CD4-positive, alpha-beta T cell treated with Interferon alpha-2 for 1 hour (primary cell): Measurements from ENCODE around the gene PPM1F.
"Not testable (repeated sequence)": the region's sequence is repeated elsewhere in the genome, so short reads cannot be mapped to it uniquely, and the experiment has no call there.

ENCODE experiments used
- DNase-seq, 2 donors: peaks; one replicate each; pipeline ENCODE4 v3.0.0-alpha.2; 2020 to 2022

Gene PPM1F

DNA sequence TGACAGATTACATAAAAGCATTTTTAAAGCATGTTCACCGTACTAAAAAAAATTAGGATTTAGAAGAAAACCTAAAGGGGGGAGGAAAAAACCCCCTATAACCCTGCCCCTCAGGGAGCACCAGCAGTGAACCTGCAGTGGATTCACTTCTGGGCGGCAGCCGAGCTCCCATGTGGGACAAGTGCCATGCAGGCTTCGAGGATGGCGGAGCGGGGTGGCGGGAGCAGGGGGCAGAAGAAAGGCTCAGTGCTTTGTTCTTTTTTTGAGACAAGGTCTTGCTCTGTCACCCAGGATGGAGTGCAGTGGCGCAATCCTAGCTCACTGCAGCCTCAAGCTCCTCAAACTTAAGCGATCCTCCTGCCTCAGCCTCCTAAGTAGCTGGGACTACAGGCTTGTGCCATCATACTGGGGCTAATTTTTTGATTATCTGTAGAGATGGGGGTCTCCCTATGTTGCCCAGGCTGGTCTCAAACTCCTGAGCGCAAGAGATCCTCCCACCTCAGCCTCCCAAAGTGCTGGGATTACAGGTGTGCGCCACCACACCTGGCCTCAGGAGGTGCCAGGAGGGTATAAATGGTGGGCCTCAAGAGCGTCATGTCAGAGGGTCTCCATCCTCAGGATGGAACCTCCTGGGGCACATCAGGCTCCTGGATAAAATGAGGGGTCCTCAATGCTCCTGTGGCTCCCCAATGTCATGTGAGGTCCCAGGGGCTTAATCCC is 34.0 kb downstream of the PPM1F start:
- no peak for DNase-seq

DNA sequence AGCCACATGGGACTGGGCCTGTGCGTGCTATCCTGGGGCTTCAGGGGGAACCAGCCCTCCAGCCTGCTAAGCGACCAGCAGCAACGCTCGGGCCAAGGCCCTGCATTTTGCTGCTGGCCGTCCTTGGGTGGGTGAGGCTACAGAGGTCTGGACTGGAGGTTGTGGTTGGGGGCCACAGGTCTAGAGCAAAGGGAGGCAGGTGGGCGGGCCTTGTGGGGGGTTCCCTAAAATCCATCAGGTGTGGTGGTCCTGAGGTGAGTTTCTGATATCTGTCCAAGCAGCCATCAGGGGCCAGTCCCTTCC is 34.7 kb downstream of the PPM1F start:
- DNase-seq: no peak

DNA sequence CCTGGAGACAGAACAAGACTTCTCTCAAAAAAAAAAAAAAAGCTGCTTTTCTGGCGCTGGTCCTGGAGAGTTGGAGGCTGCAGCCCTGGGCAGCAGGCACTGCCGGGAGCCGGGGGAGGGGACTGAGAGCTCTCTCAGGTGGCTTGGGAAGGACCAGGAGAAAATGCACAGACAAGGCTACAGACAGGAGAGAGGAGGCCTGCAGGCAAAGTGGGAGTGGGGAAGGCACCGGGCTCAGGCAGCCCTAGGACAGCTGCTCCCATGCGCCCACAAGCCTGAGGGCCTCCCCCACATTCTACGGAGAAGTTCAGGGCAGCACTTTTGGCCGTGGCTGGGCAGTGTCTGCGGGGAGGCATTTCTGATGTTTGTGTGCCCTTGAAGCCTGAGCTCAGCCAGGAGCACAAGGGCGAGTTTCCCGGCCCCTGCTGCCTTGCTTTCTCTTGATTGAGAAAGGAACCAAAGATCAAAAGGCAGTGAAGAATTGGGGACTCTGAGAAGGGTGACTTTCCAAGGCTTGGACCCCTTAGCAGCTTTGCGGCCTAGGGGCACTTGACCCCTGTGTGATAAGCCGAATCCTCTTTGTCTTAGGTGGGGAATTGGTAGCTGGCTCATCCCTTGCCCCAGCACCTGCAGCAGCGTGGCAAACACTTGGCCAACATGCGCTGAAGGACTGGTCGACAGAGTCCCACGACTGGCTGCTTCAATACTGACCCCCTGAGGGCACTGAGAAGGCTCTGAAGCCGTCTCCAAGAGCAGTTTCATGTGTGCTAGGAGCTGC is 35.3 kb downstream of the PPM1F start:
- no peak for DNase-seq

DNA sequence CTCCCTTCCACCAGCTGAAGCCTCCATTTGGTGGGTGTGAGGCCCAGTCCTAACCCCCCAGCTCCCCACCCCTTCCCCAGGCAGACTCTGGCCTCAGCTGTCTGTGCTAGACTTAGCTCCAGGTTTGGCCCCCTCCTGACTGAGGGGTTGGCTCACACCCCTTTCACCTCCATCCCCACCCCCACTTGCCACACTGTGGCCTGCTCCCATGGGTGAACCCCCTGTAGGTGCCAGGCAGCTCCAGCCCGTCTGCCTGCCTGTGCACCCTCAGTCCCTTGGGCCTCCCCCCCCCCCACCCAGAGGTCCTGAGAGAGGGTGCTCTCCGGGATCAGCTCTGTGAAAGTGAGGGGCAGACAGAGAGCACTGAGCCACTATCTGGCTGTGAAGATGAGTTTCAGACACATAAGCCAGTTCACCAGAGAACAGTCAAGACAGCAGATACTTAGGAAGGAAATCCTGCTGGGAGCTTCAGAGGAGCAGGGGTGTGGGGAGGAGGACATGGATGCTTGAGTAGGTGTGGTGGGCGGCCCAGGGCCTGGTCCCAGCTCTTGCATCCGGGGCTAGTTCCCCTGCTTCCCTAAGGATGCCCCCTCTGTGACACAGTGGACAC is 36.2 kb downstream of the PPM1F start:
- DNase-seq: no peak

DNA sequence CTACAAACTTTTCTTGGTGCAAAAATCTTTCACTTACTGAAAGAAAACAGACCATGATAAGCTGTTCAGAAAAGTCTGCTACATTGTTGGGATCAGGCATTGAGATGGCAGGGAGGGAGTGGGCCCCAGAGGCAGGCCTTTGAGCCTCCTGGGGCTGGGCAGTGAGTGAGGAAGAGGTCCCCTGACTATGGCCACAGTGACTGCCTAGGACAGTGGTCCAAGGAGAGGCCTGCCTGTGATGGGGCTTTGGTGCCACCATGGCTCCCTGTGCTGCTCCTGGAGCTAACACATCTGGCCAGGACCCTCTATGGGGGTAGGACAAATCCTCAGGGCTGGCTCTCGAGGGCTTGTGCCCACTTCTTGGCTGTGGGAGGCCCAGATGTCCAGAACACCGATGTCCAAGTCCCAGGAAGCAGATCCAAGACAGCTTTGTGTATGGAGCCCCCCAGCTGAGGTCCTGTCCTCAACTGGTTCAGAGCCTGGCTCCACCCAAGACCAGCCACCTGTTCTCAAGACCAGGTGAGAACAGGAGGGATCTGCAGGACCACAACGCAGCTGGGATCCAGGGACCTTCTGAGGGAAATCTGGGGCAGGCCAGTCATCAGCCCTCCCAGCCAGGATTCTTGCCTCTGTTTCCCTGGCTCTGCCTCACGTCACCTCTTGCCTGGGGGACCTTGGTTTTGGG is 36.9 kb downstream of the PPM1F start:
- no peak for DNase-seq

DNA sequence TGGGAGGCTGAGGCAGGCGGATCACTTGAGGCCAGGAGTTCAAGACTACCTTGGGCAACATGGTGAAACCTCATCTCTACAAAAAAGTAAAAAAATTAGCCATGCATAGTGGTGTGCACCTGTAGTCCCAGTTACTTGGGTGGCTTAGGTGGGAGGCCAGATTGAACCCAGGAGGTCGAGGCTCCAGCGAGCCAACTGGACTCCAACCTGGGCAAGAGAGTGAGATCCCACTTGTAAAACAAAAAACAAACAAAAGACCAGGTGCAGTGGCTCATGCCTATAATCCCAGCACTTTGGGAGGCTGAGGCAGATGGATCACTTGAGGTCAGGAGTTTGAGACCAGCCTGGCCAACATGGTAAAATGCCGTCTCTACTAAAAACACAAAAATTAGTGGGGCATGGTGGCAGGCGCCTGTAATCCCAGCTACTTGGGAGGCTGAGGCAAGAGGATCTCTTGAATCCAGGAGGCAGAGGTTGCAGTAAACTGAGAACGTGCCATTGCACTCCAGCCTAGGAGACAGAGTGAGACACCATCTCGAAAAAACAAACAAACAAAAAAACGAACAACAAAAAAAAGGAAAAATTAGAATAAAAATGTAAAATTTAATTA is 38.5 kb downstream of the PPM1F start:
- not testable (repeated sequence) for DNase-seq

DNA sequence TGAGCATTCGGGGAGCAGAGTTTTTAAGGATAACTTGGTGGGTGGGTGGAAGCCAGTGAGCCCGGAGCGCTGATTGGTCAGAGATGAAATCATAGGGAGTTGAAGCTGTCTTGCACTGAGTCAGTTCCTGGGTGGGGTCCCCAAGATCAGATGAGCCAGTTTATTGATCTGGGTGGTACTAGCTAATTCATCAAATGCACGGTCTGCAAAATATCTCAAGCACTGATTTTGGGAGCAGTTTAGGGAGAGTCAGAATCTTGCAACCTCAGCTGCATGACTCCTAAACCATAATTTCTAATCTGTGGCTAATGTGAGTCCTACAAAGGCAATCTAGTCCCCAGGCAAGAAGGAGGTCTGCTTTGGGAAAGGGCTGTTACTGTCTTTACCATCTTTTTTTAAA is 42.3 kb downstream of the PPM1F start:
- not testable (repeated sequence) for DNase-seq

DNA sequence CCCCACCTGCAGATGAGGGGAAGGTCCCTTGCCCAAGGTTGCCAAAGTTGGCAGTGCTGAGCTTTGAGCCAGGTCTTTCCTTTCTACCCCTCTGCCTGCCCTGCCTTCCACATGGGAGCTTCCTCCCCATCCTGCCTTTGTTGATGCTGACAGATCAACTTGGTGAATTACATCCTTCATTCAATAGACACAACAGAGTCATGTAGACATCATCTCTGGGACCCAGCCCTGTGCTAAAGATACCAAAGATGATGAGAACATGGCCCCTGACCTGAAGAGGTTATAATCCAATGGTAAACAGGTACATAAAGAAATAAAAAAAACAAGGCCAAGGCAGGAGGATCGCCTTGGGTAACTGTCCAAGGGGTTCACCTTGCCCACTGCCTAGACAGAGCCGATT is 42.8 kb downstream of the PPM1F start:
- no peak for DNase-seq

DNA sequence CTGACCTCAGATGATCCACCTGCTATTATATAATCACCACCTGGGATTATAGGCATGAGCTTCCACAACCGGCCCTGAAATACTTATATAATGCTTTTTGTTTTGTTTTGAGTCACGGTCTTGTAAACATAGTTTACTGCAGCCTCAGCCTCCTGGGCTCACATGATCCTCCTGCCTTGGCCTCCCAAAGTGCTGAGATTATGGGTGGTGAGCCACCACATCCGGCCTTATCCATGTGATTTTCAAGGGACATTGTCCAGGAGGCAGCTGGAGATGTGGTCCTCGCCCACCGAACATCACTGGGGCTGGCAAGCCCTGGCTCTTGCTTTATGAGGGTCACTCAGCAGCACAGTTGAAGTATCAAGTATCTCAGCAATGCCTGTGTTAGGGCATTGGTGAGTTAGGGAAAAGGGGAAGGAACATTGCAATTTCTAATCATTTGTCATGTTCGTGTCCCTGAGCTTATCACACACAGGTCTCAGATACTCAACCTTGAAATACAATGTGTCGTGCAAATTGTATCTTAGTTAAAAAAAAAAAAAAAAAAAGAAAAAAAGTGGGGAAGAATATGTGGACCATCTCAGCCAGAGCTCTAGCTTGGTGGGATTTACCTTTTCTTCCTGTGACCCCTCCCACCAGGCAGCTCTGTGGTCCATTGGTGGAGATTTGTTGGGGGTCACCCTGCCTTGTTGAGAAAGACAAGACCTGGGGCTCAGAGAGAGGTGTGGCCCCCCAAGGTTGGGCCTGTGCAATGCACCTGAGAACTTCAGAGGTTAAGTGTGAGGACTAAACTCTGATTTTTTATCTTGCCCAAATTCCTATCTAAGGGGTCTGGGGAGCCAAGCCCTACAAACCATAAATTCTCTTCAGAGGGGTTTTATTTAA is 44.8 kb downstream of the PPM1F start:
- DNase-seq: no peak

DNA sequence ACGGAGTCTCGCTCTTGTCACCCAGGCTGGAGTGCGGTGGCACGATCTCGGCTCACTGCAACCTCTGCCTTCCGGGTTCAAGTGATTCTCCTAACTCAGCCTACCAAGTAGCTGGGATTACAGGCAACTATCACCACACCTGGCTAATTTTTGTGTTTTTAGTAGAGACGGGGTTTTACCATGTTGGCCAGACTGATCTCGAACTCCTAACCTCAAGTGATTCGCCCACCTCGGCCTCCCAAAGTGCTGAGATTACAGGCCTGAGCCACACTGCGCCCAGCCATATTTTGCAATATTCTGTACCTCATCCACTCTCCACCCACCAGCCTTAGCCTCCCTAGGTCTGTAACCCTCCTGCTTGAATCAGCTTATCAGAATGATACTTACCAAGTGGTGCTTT is 47.4 kb downstream of the PPM1F start:
- not testable (repeated sequence) for DNase-seq

DNA sequence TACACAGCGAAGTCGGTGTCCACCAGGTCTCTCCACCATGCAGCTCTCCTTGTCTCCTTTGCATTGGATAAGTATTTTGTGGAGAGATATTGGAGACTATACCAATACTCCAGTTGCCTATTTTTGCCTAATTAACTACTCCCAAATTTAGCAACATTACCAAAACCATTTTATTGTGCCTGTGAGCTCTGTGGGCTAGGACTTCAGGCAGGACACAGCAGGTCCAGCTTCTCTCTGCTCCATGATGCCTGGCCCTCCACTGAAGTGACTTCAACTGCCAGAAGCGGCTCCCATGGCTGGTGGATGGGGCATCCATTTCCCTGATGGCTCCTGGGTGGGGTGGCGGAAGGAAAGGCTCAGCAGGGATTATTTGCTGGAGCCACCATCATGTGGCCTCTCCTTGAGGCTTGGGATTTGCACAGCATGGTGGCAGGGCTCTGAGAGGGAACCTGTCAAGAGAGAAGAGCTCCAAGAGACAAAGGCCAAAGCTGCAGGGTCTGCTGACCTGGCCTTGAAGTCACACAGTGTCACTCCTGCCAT is 48.3 kb downstream of the PPM1F start:
- DNase-seq: no peak

DNA sequence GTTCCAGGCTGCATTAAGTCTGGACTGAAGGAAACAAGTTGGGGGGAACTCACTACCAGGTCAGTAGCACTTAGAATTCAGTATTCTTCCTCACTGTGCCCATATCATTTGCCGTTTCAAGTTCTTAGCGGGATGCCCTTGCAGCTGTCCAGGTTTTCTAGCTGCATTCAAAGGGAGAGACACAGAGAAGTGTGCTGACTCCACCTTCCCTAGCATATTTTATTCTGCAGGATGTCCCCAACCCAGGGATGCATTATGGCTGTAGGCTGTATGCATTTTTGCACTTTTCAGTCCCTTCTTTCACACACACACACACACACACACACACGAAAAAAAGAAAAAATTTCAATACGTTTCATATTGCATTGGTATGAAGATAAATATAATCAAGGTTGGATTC is 49.4 kb downstream of the PPM1F start:
- DNase-seq: no peak

DNA sequence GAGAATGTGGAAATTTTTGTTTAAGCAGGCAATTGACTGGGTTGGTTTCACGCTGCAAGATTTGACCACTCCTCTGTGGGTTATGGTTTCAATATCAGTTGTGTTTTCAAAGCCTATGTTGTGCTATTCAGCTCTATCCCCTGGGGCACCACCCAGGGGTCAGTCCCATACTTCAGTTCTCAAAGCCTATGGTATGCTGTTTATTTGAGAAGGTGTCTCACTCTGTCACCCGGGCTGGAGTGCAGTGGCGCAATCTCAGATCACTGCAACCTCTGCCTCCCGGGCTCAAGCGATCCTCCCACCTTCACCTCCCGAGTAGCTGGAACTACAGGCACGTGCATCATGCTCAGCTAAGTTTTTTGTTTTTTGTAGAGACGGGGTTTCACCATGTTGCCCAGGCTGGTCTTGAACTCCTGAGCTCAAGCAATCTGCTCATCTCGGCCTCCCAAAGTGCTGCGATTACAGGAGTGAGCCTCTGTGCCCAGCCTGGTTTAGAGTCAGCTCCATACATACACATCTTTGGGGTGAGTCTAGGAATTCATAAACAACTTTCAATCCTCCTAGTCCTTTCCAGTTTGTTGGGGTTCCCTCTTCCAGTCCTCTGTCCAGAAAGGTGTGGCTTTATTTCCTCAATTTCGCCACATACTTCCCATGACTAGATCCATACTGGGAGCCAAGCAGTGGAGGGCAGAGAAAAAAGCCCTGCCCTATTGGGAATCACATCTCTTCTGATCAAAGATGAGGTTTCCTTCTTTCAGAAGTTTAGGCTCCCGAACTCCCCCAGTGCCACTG is 50.2 kb downstream of the PPM1F start:
- no peak for DNase-seq

DNA sequence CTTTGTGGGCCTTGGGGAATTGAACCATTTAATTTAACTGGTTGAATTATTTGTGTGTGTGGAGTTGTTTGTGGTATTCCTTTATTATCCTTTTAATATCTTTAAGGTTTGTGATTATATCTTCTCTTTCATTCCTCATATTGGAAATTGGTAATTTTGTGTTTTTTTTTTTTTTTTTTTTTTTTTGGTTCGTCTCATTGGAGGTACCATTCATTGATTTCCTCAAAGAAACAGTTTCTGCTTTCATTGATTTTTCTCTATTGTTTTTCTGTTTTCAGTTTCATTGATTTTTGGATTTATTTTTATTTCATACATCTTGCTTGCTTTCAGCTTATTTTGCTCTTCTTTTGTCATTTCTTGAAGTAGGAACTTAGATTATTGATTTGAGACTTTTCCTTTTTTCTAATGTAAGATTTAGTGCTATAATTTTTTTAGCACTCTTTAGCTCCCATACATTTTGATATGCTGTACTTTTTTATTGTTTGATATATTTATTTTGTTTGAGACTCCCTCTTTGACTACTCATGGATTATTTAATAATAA is 54.2 kb downstream of the PPM1F start:
- no peak for DNase-seq

DNA sequence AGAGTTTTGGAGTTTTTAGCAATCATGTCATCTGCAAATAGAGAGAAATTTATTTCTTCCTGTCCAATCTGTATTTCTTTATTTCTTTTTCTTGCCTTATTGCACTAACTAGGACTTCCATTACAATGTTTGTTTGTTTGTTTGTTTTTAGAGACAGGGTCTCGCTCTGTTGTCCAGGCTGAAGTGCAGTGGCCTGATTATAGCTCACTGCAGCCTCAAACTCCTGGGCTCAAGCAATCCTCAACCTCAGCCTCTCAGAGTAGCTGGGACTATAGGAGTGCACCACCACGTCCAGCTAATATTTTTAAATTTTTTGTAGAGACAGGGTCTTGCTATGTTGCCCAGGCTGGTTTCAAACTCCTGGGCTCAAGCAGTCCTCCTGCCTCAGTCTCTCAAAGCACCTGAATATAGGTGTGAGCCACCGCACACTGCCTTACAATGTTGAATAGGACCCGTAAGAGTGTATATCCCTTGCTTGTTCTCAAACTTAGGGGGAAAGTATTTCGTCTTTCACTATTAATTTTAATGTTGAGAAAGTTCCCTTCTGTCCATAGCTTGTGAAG is 55.6 kb downstream of the PPM1F start:
- no peak for DNase-seq

DNA sequence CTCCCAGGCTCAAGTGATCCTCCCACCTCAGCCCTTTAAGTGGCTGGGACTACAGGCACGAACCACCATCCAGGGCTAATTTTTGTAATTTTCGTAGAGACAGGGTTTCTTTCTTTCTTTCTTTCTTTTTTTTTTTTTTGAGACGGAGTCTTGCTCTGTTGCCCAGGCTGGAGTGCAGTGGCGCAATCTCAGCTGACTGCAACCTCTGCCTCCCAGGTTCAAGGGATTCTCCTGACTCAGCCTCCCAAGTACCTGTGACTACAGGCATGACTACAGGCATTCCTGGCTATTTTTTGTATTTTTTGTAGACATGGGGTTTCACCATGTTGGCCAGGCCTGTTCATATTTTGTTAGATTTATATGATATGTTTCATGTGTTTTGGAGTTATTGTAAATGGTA is 56.4 kb downstream of the PPM1F start:
- not testable (repeated sequence) for DNase-seq

DNA sequence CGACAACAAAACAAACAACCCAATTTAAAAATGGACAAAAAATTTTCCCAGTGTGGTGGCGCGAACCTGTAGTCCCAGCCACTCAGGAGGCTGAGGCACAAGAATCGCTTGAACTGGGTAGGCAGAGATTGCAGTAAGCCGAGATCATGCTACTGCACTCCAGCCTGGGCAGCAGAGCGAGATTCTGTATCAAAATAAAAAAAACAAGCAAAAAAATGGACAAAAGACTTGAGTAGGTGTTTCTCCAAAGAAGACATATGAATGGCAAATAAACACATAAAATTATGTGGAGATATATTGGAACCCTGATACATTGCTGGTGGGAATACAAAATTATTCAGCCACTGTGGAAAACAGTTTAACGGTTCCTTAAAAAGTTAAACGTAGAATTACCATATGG is 57.8 kb downstream of the PPM1F start:
- DNase-seq: no peak

DNA sequence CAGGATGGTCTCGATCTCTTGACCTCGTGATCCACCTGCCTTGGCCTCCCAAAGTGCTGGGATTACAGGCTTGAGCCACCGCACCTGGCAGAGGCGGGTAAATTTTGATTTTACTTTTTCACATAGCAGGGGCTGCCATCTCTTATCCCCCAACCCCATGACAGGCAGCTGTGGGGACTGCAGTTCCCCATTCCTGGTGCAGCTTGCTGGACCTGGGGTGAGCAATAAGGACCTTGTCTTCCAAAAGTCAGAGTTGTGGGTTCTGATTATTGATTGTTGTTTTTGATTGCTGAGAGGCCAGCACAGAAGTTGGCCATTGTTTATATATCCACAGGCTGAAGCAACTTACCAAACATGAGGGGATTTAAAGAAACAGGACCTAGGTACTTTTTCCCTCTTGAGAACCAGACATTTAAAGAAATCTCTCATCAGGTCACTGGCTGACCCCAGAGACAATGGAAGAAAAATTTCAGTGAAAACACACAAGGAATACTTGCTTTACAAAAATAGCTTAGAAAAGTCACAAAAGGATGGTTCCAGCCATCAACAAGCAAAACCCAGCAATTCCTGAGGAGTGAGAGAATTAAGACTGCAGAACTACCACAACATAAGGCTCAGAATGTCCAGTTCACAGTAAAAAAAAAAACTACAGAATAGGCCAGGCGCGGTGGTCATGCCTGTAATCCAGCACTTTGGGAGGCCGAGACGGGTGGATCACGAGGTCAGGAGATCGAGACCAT is 63.2 kb downstream of the PPM1F start:
- no peak for DNase-seq

DNA sequence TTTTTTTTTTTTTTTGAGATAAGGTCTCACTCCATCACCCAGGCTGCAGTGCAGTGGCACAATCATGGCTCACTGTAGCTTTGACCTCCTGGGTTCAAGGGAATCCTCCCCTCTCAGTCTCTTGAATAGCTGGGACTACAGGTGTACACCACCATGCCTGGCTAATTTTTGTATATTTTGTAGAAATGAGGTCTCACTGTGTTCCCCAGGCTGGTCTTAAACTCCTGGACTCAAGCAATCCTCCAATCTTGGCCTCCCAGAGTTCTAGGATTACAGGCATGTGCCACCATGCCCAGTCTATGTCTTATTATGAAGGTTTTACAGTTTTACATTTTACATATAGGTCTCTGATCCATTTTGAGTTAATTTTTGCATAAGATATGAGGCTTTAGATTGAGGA is 64.8 kb downstream of the PPM1F start:
- DNase-seq: no peak

DNA sequence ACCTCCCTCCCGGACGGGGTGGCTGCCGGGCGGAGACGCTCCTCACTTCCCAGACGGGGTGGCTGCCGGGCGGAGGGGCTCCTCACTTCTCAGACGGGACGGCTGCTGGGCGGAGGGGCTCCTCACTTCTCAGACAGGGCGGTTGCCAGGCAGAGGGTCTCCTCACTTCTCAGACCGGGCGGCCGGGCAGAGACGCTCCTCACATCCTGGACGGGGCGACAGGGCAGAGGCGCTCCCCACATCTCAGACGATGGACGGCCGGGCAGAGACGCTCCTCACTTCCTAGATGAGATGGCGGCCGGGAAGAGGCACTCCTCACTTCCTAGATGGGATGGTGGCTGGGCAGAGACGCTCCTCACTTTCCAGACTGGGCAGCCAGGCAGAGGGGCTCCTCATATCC is 68.7 kb downstream of the PPM1F start:
- DNase-seq: not testable (repeated sequence)
